GM12874 (cell line): ENCODE measurements around the gene TTF2.

ENCODE experiments used
- TF ChIP-seq, protein P1 (sequence below): IDR thresholded peaks from 2 replicates; pipeline ENCODE4 v1.5.1; 2011; ENCODE audit warnings: low read depth, mild to moderate bottlenecking, control low read depth, low read length, moderate library complexity; ENCODE audit not compliant: insufficient read depth

Gene TTF2

DNA sequence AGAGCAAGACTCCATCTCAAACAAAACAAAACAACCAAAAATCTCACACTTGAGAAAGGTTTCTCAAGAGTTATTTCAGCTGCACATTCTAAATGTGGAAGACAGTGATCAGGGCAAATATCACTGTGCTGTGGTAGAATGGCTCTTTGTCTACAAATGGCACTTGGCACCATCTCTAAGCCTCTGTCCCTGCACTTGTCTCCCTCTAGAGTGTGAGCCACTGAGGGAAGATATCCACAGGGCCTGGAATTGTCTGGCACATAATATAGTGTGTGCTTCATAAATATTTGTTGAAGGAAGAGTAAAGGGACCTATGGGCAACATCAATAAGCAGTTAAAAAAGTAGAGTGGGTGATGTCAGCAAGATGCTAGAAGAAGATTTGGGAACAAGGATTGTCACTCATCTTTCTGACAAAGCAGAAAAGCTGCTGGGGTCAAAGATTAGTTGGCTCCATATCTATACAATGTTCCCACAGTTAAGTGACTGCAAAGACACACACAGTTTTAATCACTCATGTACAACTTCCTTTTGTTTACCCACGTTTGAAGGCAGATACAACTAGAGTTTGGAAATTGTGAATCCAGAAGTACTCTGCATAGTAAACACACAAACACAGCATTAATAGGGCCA is 39.5 kb upstream of the TTF2 start:
- TF ChIP-seq, protein P1, sequence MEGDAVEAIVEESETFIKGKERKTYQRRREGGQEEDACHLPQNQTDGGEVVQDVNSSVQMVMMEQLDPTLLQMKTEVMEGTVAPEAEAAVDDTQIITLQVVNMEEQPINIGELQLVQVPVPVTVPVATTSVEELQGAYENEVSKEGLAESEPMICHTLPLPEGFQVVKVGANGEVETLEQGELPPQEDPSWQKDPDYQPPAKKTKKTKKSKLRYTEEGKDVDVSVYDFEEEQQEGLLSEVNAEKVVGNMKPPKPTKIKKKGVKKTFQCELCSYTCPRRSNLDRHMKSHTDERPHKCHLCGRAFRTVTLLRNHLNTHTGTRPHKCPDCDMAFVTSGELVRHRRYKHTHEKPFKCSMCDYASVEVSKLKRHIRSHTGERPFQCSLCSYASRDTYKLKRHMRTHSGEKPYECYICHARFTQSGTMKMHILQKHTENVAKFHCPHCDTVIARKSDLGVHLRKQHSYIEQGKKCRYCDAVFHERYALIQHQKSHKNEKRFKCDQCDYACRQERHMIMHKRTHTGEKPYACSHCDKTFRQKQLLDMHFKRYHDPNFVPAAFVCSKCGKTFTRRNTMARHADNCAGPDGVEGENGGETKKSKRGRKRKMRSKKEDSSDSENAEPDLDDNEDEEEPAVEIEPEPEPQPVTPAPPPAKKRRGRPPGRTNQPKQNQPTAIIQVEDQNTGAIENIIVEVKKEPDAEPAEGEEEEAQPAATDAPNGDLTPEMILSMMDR, result no peak

DNA sequence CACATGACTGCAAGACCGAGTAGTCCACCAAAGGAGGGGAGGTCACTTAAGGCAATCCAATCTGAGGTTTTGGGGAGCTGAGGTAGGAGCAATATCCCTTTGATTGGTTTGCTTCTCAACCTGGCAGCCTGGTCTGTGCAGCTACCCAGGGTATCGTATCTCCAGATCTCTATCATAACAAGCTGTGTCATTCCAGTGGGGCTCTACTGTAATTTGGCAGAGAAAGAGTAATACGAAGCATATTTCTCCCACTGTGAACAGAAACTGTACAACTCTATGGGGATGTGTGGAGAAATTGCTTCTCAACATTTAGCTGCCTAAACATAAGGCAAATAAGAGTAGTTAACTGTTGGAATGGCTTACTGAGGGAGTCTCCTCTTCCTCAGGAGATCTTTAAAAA is 38.0 kb upstream of the TTF2 start:
- TF ChIP-seq, protein P1, result no peak

DNA sequence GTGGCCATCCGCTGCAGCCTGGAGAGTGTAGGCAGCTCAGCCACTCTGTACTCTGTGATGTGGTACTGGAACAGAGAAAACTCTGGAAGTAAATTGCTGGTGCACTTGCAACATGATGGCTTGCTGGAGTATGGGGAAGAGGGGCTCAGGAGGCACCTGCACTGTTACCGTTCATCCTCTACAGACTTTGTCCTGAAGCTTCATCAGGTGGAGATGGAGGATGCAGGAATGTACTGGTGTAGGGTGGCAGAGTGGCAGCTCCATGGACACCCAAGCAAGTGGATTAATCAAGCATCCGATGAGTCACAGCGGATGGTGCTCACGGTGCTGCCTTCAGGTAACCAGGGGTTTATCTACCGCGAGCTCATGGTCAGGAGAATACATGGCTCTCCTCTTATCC is 34.6 kb upstream of the TTF2 start:
- TF ChIP-seq, protein P1, result no peak

DNA sequence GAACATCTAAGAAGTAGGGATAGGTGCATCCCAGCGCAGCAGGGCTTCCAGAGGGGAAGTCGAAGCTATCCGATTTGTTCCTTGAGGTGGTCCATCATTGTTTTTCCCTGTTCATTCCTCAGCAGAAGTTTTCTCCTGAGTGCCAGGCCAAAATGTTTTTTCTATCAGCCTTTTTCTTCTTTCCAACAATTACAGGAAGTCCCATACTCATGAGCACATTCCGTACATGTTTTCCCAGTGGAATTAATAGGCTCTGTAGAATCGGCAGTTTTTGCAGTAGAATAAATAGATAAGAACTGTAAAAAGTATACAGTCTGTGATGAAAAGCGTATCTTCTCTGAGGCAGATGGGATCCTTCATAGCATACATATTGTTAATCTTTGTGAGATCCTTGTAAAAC is 33.8 kb upstream of the TTF2 start:
- TF ChIP-seq, protein P1, result no peak

DNA sequence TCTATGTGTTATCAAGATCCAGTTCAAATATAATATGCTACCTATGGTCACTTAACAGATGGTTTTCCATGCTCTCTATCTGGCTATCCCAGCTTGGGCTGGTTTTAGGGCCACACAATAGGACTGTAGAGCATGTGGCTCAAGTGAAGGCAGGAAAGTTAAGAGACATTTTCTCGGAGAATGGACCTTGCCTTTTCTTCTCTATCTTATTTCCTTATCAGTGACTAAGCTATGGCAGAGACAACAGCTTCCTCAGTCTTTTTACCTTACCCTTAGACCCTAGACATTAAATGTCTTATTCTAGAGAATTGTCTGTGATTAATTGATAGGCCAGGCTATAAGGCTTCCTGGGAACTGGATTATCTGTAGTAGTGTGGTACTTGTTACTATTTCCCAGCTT is 30.4 kb upstream of the TTF2 start:
- TF ChIP-seq, protein P1, result no peak

DNA sequence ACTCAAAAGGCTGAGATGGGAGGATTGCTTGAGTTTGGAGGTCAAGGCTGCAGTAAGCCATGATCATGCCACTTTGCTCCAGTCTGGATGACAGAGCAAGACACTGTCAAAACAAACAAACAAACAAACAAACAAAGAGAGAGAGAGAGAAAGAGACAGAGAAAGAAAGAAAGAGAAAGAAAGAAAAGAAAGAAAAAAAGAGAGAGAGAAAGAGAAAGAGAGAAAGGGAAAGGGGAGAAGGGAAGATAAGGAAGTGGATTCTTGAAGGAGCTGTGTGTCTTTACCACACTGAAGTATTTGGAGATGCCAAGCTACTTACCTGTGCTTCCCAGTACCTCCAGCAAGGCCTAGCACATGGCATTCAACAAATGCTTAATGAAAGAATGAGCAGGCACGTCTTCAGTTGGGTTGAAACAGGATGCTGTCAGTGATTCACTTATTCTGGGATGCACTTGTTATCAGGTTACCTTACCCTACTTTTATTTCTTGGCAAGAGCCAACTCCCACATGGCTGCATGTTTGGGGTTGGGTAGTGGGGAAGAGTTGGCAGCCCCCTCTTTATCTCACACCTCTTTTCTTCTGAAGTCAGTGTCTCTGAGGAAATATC is 29.8 kb upstream of the TTF2 start:
- TF ChIP-seq, protein P1, result no peak

DNA sequence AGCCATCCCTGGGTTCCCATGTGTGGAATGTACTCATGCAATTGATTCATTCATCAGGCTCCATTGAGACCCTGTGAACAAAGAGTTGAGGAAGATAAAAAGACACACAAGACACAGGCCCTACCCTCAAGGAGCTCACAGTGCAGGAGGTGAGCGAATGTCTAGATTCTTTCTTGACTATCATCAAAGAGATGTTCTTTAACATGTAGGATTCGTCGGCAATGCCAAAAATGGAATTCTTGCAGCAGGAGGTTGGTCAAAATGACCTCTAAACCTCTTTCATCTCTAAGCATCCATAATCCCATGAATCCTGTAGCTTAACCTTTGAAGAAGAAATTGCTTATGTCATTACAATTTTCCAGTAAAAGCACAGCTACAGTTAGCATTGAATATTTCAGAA is 27.9 kb upstream of the TTF2 start:
- TF ChIP-seq, protein P1, result no peak
